ENCODE results near the gene LONP1. TPM values are rescaled to one million over a fixed set of nuclear protein-coding genes. Genes with fewer than 3 reads are reported as not detected.
"Not testable (repeated sequence)": the region's sequence is repeated elsewhere in the genome, so short reads cannot be mapped to it uniquely, and the experiment has no call there.

LONP1 gene
- total and polyA plus RNA-seq, 12 donors = 177 to 523 (median 373) TPM

GRCh38 chr19:5706876-5707573, 12.9 kb downstream of the LONP1 start:
- Histone ChIP-seq H3K9me3 (replicated peaks in 1 of 3) (no peaks in the 10 kb centered on the region), H3K4me1 (replicated peaks in 1 of 2) (peaks cover 0 to 20% of the 10 kb centered on the region in 2 donors), H3K27me3 (no peaks in the 10 kb centered on the region), H3K27ac (no peak overlapping the region), H3K4me3 (no peak overlapping the region), H3K36me3 (replicated peaks in 1 of 2) (peaks cover 0 to 83% of the 10 kb centered on the region in 2 donors)
- no peak for TF ChIP-seq CTCF (IDR thresholded peaks at IDR 0.05)
- no peak for TF ChIP-seq POLR2A (IDR thresholded peaks at IDR 0.05)
- 91 to 93% (median 93%) methylated on average over 20 to 35 of the region's 35 CpGs for WGBS, 4 donors
- DNase-seq = peak in 3 of 7 donors; percentile 26 to 33 (median 28)
- intact Hi-C loops (cut with DNase I) = no loop called here

- H3K27ac ChIP-seq = peak overlapping the region in 1 of 5 donors; percentile 79
- no peaks in the 10 kb centered on the region for H3K9me3 ChIP-seq (replicated peaks in 1 of 3)
- peaks cover 0 to 74% of the 10 kb centered on the region in 2 donors for H3K36me3 ChIP-seq (replicated peaks in 1 of 2)
- intact Hi-C loops (cut with DNase I) = no loop called here
- H3K4me3 ChIP-seq = no peak overlapping the region
- WGBS, 4 donors = 66 to 86% (median 84%) methylated on average over 6 to 16 of the region's 16 CpGs
- no peaks in the 10 kb centered on the region for H3K27me3 ChIP-seq
- H3K4me1 ChIP-seq (replicated peaks in 1 of 2) = peaks cover 0 to 20% of the 10 kb centered on the region in 2 donors
- peak in 2 of 7 donors; percentile 34 to 35 for DNase-seq
- no peak for TF ChIP-seq CTCF (IDR thresholded peaks at IDR 0.05)
- TF ChIP-seq POLR2A (IDR thresholded peaks at IDR 0.05) = no peak
These were observed 14.4 kb downstream of the LONP1 start for GRCh38 chr19:5705552-5705951.

- H3K27me3 ChIP-seq = no peaks in the 10 kb centered on the region
- H3K4me3 ChIP-seq = no peak overlapping the region
- 84 to 96% (median 89%) methylated on average over 21 to 40 of the region's 40 CpGs for WGBS, 4 donors
- no peak for DNase-seq
- H3K36me3 ChIP-seq (replicated peaks in 1 of 2) = peaks cover 0 to 76% of the 10 kb centered on the region in 2 donors
- H3K4me1 ChIP-seq (replicated peaks in 1 of 2) = peaks cover 0 to 17% of the 10 kb centered on the region in 2 donors
- TF ChIP-seq CTCF (IDR thresholded peaks at IDR 0.05) (no peak), POLR2A (IDR thresholded peaks at IDR 0.05) (no peak)
- peak overlapping the region in 3 of 5 donors; percentile 65 to 87 (median 79) for H3K27ac ChIP-seq
- no peaks in the 10 kb centered on the region for H3K9me3 ChIP-seq (replicated peaks in 1 of 3)
- intact Hi-C loops (cut with DNase I) = no loop called here
These were observed 15.8 kb downstream of the LONP1 start for GRCh38 chr19:5703819-5704818.

- 79 to 90% methylated on average over 6 to 12 of the region's 28 CpGs; no CpG with 5 or more reads in 2 of the 4 donors for WGBS, 4 donors
- H3K9me3 ChIP-seq (replicated peaks in 1 of 3); DNase-seq; intact Hi-C loops (cut with DNase I); H3K27ac ChIP-seq; H3K4me3 ChIP-seq; H3K27me3 ChIP-seq: not testable (repeated sequence)
- Histone ChIP-seq H3K36me3 (replicated peaks in 1 of 2) (peaks cover 0 to 70% of the 10 kb centered on the region in 2 donors), H3K4me1 (replicated peaks in 1 of 2) (peaks cover 4 to 20% of the 10 kb centered on the region in 2 donors)
These were observed 17.9 kb downstream of the LONP1 start for GRCh38 chr19:5702053-5702410.
